DND-41 (cell line): ENCODE measurements around the gene SHANK3.

Experiments
- ATAC-seq: fragments of 200-7000 bp; cut with Tn5 transposase; 3 replicates; pipeline ENCODE4 v1.9.1; 2021; ENCODE audit warnings: low read depth; ENCODE audit not compliant: insufficient read depth
- DNase-seq: peaks from one replicate; pipeline ENCODE4 v3.0.0-alpha.2; 2020
- H2AFZ ChIP-seq: 2 replicates; pipeline ENCODE4 v1.6.0; 2012; ENCODE audit warnings: low read depth, low read length
- H3K27ac ChIP-seq: 2 replicates; pipeline ENCODE4 v1.5.1; 2012; ENCODE audit warnings: low read length, inconsistent platforms
- H3K27me3 ChIP-seq: fragments of 200-600 bp; sonication (generic); 2 replicates; pipeline ENCODE4 v1.6.0; 2012; ENCODE audit warnings: low read length, mild to moderate bottlenecking, inconsistent platforms; ENCODE audit not compliant: insufficient read depth, poor library complexity
- H3K36me3 ChIP-seq: 2 replicates; pipeline ENCODE4 v1.5.1; 2012; ENCODE audit warnings: low read length, inconsistent platforms; ENCODE audit not compliant: insufficient read depth
- H3K4me1 ChIP-seq: 2 replicates; pipeline ENCODE4 v1.5.1; 2012; ENCODE audit warnings: mild to moderate bottlenecking, low read length; ENCODE audit not compliant: insufficient read depth
- H3K4me2 ChIP-seq: 2 replicates; pipeline ENCODE4 v1.6.0; 2012; ENCODE audit warnings: mild to moderate bottlenecking, moderate library complexity, low read length, inconsistent platforms; ENCODE audit not compliant: insufficient read depth
- H3K4me3 ChIP-seq, 2 experiments: fragments of 200-600 bp in 1 of 2; shearing (Covaris generic) in 1 of 2; 2 replicates each; pipeline ENCODE4 v1.5.1; 2012 to 2016; ENCODE audit warnings: inconsistent platforms in 2 of 2, low read length in 2 of 2, mild to moderate bottlenecking in 2 of 2, low read depth in 1 of 2, moderate library complexity in 1 of 2
- H3K79me2 ChIP-seq: 2 replicates; pipeline ENCODE4 v1.6.0; 2012; ENCODE audit warnings: low read length, inconsistent platforms; ENCODE audit not compliant: insufficient read depth
- H3K9ac ChIP-seq: 2 replicates; pipeline ENCODE4 v1.6.0; 2012; ENCODE audit warnings: low read depth, mild to moderate bottlenecking, inconsistent platforms, low read length, moderate library complexity
- H3K9me3 ChIP-seq: 2 replicates; pipeline ENCODE4 v1.5.1; 2012; ENCODE audit warnings: low read length, moderate library complexity, mild to moderate bottlenecking, inconsistent platforms; ENCODE audit not compliant: insufficient read depth, severe bottlenecking
- H4K20me1 ChIP-seq: 2 replicates; pipeline ENCODE4 v1.6.0; 2012; ENCODE audit warnings: low read length; ENCODE audit not compliant: insufficient read depth
- EZH2 ChIP-seq: IDR thresholded peaks from 3 replicates; pipeline ENCODE4 v1.6.1; 2012; ENCODE audit warnings: borderline replicate concordance, low read depth, mild to moderate bottlenecking, moderate library complexity, low read length, inconsistent platforms; ENCODE audit not compliant: severe bottlenecking
- TF ChIP-seq, protein P1 (sequence below): IDR thresholded peaks from 2 replicates; pipeline ENCODE4 v1.5.1; 2012; ENCODE audit warnings: borderline replicate concordance, low read length, moderate library complexity, mild to moderate bottlenecking; ENCODE audit not compliant: poor library complexity, severe bottlenecking; ENCODE audit errors: extremely low read depth

Gene SHANK3

DNA sequence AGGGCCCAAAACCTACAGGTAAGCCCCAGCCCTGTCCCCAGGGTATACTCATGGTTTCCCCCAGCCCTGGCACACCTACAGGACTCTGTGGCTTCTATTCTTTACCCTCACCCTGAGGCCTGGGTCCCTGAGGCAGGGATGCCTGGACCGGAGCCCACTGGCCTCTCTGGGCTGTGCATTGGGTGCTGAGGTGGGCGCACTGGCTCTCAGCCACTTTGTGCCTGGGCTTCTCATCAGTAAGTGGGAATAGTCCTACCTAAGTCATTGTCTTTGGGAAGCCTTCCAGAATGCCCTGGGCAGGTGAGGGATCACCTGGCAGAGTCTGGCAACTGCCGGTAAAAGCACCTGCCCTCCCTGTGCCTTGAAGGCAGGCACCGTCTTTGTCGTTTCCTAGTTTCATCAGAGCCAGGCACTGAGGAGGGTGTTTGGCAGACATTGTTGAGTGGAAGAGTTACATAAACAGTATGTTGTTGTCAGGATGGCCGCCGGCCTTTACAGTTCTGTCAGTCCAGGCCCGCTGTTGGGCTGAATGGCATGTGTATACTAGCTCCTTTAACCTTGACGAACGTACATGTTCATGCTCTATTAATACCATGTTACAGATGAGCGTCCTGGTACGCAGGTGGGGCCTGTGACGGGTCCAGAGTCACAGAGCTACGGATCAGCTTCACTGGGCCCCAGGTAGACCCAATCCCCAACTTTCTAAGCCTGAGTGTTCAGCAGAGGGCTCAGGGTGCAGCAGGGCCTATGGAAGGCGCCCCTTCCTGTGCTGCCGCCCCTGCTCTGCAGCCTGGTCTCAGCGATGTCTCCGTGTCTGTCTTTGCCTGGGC is 23.0 kb downstream of the SHANK3 start:
- TF ChIP-seq, protein P1, sequence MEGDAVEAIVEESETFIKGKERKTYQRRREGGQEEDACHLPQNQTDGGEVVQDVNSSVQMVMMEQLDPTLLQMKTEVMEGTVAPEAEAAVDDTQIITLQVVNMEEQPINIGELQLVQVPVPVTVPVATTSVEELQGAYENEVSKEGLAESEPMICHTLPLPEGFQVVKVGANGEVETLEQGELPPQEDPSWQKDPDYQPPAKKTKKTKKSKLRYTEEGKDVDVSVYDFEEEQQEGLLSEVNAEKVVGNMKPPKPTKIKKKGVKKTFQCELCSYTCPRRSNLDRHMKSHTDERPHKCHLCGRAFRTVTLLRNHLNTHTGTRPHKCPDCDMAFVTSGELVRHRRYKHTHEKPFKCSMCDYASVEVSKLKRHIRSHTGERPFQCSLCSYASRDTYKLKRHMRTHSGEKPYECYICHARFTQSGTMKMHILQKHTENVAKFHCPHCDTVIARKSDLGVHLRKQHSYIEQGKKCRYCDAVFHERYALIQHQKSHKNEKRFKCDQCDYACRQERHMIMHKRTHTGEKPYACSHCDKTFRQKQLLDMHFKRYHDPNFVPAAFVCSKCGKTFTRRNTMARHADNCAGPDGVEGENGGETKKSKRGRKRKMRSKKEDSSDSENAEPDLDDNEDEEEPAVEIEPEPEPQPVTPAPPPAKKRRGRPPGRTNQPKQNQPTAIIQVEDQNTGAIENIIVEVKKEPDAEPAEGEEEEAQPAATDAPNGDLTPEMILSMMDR = no peak
- TF ChIP-seq EZH2 = no peak
- H3K79me2 ChIP-seq = no peaks in the 10 kb centered on the region
- no peaks in the 10 kb centered on the region for H3K36me3 ChIP-seq
- no peak overlapping the region for H3K4me3 ChIP-seq
- no peak overlapping the region for H3K4me2 ChIP-seq
- no peak overlapping the region for H3K9ac ChIP-seq
- H4K20me1 ChIP-seq = 0 out of 2 replicates have a peak, but pooled peaks cover 3% of the 10 kb centered on the region
- no peaks in the 10 kb centered on the region for H3K4me1 ChIP-seq
- no peaks in the 10 kb centered on the region for H3K27me3 ChIP-seq
- no peak overlapping the region for H3K27ac ChIP-seq
- no peaks in the 10 kb centered on the region for H3K9me3 ChIP-seq
- no peak overlapping the region for H2AFZ ChIP-seq
- no peak for DNase-seq
- ATAC-seq = no peak

DNA sequence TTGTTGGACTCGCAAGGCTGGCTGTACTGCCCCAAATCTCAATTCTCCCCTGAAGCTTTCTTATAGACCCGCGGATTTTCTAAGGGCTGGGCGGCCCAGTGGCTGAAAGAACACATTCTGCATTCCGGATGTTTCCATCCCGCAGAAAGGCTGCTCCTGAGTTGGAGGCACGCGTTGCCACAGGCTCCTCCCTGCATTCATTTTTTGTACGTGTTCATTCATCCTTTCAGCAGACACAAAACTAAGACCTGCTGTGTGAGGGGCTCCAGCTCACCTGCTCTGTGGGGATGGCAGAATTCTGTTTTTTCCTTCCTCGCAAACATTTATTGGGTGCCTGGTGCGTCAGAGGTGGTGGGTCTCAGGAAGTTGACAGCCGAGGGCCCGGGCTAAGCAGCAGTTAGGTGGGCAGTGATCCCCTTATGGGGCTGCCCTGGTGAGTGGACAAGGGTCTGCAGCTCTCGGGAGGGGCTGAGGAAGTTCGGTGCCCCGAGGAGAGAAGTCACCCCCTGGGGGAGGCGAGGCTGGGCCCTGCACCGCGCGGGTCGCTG is 23.7 kb downstream of the SHANK3 start:
- no peak for TF ChIP-seq EZH2
- TF ChIP-seq, protein P1 = no peak
- Histone ChIP-seq H3K36me3 (no peaks in the 10 kb centered on the region), H3K27ac (no peak overlapping the region), H3K9me3 (no peaks in the 10 kb centered on the region), H3K4me1 (no peaks in the 10 kb centered on the region), H3K9ac (no peak overlapping the region), H2AFZ (no peak overlapping the region), H3K4me3 (no peak overlapping the region), H3K4me2 (no peak overlapping the region), H3K79me2 (no peaks in the 10 kb centered on the region), H3K27me3 (no peaks in the 10 kb centered on the region), H4K20me1 (0 out of 2 replicates have a peak, but pooled peaks cover 3% of the 10 kb centered on the region)
- DNase-seq (no peak), ATAC-seq (no peak)

DNA sequence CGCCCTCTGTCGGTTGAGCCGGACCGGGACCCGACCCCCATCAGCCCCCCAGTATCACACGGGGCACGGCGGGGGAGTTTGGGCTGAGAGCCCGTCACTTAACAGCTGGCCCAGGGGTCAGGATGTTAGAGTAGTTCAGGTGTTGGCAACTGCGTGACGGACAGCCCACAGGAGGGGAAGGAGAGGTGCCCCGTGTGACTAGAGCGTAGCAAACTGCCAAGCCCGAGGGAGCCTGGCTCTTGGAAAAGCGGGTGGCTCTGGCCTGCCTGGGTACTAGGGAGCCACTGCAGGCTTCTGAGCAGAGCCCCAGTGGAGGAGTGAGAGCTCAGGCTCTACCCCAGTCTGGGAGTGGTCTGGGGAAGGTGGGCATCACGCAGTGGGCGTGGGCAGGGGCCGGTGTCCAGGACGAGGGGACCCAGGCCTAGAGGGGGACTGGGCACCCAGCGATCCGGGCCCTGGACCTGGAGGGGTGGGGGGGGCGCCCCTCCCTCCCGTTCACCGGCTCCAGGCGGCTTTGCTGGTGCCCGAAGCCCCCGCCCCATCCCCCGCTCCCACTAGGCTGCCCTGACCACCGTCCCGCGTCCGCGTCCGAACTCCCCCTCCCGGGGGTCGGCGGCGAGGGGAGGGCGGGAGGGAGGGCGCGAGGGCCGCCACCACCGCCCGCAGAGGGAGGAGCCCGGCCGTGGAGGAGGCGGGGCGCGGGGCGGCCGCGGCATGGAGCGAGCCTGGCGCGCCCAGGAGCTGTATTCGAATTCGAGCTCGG is 24.4 kb downstream of the SHANK3 start:
- Histone ChIP-seq H3K79me2 (no peaks in the 10 kb centered on the region), H3K4me3 (no peak overlapping the region), H3K4me1 (peaks cover under 1% of the 10 kb centered on the region; the same call in 1 of the 2 replicates), H3K27me3 (no peaks in the 10 kb centered on the region), H3K4me2 (no peak overlapping the region), H3K36me3 (no peaks in the 10 kb centered on the region), H4K20me1 (0 out of 2 replicates have a peak, but pooled peaks cover 3% of the 10 kb centered on the region), H3K9ac (no peak overlapping the region), H3K9me3 (no peaks in the 10 kb centered on the region), H2AFZ (no peak overlapping the region), H3K27ac (no peak overlapping the region)
- TF ChIP-seq, protein P1 = no peak
- no peak for TF ChIP-seq EZH2
- ATAC-seq = no peak
- DNase-seq = no peak
